GM12865 (cell line): ENCODE results near the gene GPR152.

ENCODE experiments used
- DNase-seq: peaks from one replicate; pipeline ENCODE4 v3.0.0; 2010; ENCODE audit warnings: low read depth
- H3K4me3 ChIP-seq: 2 replicates; pipeline ENCODE4 v1.5.1; 2011; ENCODE audit warnings: mild to moderate bottlenecking, low read depth, low read length, control low read depth
- CTCF ChIP-seq: IDR thresholded peaks from 2 replicates; pipeline ENCODE4 v1.5.1; 2011; ENCODE audit warnings: low read length, control low read depth, low read depth, inconsistent platforms; ENCODE audit not compliant: insufficient read depth; ENCODE audit errors: missing control alignments

GPR152 gene

GRCh38 chr11:67439321-67440228, 13.0 kb downstream of the GPR152 start:
- H3K4me3 ChIP-seq: no peak overlapping the region; the same call in 1 of the 2 replicates
- DNase-seq: peak; percentile 31
- TF ChIP-seq CTCF: peak; percentile 16

GRCh38 chr11:67438158-67438902, 14.2 kb downstream of the GPR152 start:
- peak overlapping the region; percentile 88 for H3K4me3 ChIP-seq
- DNase-seq: peak; percentile 85
- no peak for TF ChIP-seq CTCF

- DNase-seq: no peak
- TF ChIP-seq CTCF: no peak
- H3K4me3 ChIP-seq: peak overlapping the region; percentile 88
Measured at GRCh38 chr11:67437809-67438157, 14.7 kb downstream of the GPR152 start.

GRCh38 chr11:67437082-67437808, 15.3 kb downstream of the GPR152 start, which contains the start of gene PTPRCAP:
Gene PTPRCAP (minus strand): TSS chr11:67437682. CDS start chr11:67437619, 63 bp downstream.
- peak; percentile 86 for DNase-seq
- no peak for TF ChIP-seq CTCF
- peak within 1 kb of the TSS; percentile 88 for H3K4me3 ChIP-seq

GRCh38 chr11:67436459-67437081, 16.0 kb downstream of the GPR152 start:
- peak; percentile 93 for DNase-seq
- H3K4me3 ChIP-seq: peak overlapping the region; percentile 88
- no peak for TF ChIP-seq CTCF
